ENCODE results near the gene MAJIN.

MAJIN gene

DNA sequence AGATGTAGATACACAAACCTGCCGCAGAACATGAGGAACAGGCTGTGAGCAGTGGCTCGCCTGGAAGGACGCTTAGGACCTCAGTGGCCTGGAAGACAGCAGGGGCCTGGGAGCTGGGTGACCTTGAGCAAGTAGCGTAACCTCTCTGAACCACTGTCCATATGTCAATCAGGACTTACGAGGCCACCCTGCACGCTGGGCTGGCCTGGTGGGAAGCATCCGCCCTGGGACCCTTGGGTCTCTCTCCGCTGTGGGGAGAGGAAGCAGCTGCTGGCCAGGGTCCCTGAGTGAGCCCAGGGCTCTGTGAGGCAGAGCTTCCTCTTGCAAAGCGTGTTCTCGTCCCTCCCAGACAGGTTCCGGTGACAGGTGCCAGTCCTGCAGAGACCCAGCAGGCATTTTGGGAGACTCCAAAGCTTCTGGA is 79.5 kb downstream of the MAJIN start:
- no peak for DNase-seq (ENCODE audit: low spot score)

DNA sequence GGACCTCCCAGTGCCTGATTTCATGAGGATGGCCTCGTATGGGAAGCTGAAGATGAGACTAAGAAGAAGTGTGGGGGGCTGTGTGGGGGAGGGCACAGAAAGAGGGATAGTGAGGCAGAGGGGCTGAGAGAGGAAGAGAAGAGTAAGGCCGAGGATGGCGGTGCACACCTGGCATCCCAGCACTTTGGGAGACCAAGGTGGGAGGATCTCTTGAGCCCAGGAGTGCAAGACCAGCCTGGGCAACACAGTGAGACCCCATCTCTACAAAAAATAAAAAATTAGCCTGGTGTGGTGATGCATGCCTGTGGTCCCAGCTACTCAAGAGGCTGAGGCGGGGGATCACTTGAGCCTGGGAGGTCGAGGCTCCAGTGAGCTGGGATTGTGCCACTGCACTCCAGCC is 80.0 kb downstream of the MAJIN start:
- DNase-seq (ENCODE audit: low spot score) = no peak

DNA sequence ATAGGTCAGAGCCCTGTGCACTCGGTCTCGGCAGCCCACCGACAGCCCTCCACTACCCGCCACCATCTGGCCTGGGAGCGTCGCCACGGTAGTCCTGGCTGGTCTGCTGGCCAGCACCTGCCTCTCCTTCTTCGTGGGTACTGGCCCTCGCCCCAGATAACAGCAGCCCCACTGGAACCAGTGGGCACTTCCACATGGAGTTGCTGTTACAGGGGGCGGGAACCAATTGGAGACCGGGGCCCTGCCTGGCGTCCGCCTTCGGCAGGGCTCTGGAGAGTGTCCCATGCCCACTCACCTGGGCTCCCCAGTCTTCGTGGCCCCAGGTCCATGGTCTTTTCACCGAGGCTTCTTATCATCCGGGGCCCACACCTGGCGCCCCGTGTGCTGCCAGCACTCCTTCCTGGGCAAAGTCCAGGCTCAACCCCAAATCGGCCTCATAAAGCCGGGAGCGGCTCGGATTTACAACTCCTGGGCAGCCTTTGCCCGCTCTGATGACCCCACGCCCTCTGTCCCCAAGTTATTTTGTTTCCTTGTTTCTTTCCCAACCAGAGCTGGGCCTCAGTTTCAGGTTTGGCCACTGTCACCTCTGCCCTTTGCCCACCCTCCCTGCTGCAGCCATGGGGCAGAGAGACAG is 80.6 kb downstream of the MAJIN start:
- DNase-seq (ENCODE audit: low spot score) = no peak

DNA sequence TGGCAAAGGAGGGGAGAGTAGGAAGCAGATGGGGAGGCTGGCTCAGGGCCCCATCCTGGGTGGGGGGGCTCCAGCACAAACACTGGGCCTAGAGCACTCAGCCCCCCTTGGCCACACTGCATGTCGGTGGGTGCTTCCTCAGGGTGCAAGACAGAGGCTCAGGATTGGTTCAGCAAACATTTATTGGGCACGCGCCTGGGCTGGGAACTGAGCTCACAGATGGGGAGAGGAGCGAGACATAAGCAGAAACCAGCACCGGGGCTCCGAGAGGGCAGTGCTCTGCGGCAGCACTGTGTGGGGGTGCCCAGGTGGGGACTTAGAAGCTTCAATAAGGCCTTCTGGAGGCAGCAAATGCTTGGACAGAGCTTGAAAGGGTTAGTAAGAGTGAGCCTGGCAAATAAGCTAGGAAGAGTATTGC is 81.4 kb downstream of the MAJIN start:
- DNase-seq (ENCODE audit: low spot score) = no peak

DNA sequence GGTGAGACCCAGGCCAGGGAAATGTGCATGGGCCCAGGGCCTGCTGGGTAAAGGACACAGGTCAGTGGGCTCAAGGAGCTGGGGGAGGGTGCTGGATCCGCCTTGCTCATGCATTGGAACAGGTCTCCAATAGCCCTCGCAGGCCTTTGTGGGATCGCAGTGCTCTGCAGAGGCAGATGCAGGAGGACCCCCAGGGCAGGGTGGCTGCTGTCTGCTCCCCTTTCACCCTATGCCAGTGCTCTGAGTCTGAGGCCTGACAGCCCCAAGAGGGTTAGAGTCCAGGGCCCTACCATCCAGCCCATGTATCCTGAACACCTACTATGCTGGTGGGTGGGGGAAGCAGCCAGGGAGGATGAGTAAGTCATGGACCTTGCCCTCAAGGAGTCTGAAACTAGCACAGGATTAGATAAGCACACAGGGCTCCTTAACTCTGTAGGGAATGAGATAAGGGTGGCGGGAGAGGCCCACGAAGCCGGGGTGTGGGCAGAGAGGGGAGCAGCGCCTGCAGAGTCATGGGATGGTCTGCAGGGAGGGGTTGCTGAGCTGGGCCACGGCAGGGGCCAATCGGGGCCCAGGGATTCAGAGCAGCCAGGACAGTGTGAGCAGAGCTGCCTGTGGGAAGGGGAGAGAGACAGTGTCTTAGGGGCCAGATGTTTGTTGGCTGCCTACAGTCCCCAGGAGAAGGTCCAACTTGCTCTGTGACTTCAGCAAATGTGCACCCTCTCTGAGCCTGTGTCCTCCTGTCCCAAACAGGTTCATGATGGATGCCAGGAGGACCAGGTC is 83.0 kb downstream of the MAJIN start:
- no peak for DNase-seq (ENCODE audit: low spot score)

DNA sequence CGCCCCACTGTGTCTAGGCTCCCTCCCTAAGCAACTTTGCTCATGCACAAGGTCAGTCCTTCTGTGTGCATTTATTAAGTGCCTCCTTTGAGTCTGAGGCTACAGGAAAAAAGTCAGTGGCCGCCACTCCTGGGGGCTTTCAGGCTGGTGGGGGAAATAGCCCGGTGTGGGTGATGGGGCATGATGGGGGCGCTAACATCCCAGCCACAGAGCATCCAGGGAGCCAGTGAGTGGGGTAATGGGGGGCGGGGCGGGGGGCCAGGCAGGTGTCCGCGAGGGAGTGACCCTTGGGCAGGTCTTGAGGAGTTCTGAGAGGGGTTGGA is 83.5 kb downstream of the MAJIN start:
- no peak for DNase-seq (ENCODE audit: low spot score)

Measured in GM03348 (cell line).